ENCODE data around the gene THBD. TPM values are rescaled to one million over a fixed set of nuclear protein-coding genes. Genes with fewer than 3 reads are reported as not detected.

Gene THBD
- total and polyA plus RNA-seq, 9 of the 15 experiments (the other 6 are each of a cell fraction or from before 2014, with no cell fraction given) = 0.07 to 0.49 (median 0.33) TPM

DNA sequence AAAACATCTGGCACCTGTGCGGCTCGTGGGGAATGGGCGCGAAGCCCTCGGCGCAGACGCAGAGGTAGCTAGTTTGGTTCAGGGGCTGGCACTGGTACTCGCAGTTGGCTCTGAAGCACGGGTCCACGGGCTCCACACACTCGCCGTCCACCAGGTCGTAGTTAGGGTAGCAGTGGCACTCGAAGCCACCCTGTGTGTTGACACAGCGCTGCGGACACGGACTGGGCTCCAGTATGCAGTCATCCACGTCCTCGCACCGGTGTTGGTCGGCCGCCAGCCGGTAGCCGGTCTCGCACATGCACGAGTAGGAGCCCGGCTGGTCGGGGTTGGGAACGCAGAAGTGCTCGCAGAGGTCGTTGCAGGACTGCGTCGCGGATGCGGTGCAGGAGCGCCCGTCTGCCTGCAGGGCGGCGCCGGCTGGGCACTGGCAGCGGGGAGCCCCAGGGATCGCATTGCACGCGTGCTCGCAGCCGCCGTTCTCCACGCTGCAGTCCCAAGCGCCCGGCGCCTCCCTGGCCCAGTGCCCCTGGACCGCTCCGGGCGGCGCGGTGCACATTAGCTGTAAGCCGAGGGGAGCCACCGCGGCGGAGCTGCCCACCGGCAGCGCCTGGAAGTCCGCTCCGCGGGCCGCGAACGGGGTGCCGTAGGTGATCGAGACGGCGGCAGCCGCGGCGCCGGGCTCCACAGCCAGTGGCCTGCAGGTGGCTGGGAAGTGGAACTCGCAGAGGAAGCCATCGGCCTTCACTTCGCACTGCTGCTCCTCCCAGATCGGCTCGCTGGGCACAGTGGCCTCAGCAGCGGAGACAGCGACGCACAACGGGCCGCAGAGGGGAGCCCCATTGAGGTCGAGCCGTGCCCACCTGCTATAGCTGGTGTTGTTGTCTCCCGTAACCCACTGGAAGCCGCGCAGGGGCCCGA is 930 bp downstream of the THBD start:
- ChIA-PET POLR2A (interaction anchor here (0.5 kb wide), 1 partner anchor 14 kb away, joined by 4 read pairs; no protein-coding TSS in a partner anchor), CTCF (ENCODE audit: low intra/inter-chr PET ratio) (no interaction called here)
- H3K27ac ChIP-seq (ENCODE audit: extremely low read depth, low read depth, low read length) = no peak overlapping the region
- H3K4me1 ChIP-seq (replicated peaks in 1 of 2; ENCODE audit: control insufficient read depth in 2 of 2, insufficient read depth in 2 of 2, low read length in 2 of 2) = peaks cover 17 to 55% of the 10 kb centered on the region in 2 experiments; a peak in 4 of 5 replicates
- BruUV-seq (replicated peaks) = no TSS peak
- WGBS (ENCODE audit: insufficient coverage, low coverage, missing lambda C conversion rate) = 92% methylated on average over 20 of the region's 92 CpGs
- no peaks in the 10 kb centered on the region for H3K27me3 ChIP-seq (ENCODE audit: control insufficient read depth in 2 of 2, insufficient read depth in 2 of 2, low read length in 2 of 2)
- no peaks in the 10 kb centered on the region for H3K36me3 ChIP-seq (ENCODE audit: control insufficient read depth, insufficient read depth, low read length)
- H4K20me1 ChIP-seq (replicated peaks; ENCODE audit: control insufficient read depth, insufficient read depth, low read length) = no peaks in the 10 kb centered on the region
- no peak for FAIRE-seq
- no peaks in the 10 kb centered on the region for H3K9me3 ChIP-seq (replicated peaks; ENCODE audit: control insufficient read depth, insufficient read depth, low read depth, low read length)
- intact Hi-C loops (cut with micrococcal nuclease) (no loop called here), in situ Hi-C loops (cut with MboI) (no loop called here)
- no peak overlapping the region for H3K4me2 ChIP-seq (ENCODE audit: insufficient read depth, low read length)
- H3K9ac ChIP-seq (ENCODE audit: insufficient read depth in 1 of 2, low read depth in 2 of 2, low read length in 2 of 2) = no peak overlapping the region
- peak; percentile 81 for TF ChIP-seq ZBTB33 (CRISPR knock-in tag; IDR thresholded peaks at IDR 0.05)
- no peak for TF ChIP-seq ZNF12 (CRISPR knock-in tag; IDR thresholded peaks at IDR 0.05)
- no peak for ATAC-seq
- no peak overlapping the region for H3K4me3 ChIP-seq
- no peak overlapping the region for H2AFZ ChIP-seq (ENCODE audit: low read depth, low read length)
- H3K79me2 ChIP-seq (ENCODE audit: control insufficient read depth, insufficient read depth, low read length) = no peaks in the 10 kb centered on the region
- no peaks in the 10 kb centered on the region for H3K9me1 ChIP-seq (ENCODE audit: control insufficient read depth, insufficient read depth, low read length)
- no peak for DNase-seq (ENCODE audit: extremely low read depth in 1 of 4, low spot score in 3 of 4)
